CD4-positive, CD25-positive, alpha-beta regulatory T cell (primary cell): ENCODE results near the gene OSBP2. TPM values are rescaled to one million over a fixed set of nuclear protein-coding genes. Genes with fewer than 3 reads are reported as not detected.

Experiments used
- ATAC-seq, 2 donors: fragments of 150-1000 bp; cut with Tn5 transposase; one replicate each; pipeline ENCODE4 v1.10.0; 2021; ENCODE audit warnings: low read depth in 2 of 2, moderate number of reproducible peaks in 2 of 2, moderate library complexity in 1 of 2
- DNase-seq, 3 donors: peaks; one replicate each; pipeline versions ENCODE4 v3.0.0 to v3.0.0-alpha.2; 2012 to 2022; ENCODE audit warnings: mixed read lengths in 1 of 3
- H3K27ac ChIP-seq: one replicate; pipeline ENCODE4 v1.7.0; 2013; ENCODE audit warnings: mild to moderate bottlenecking, low read length; ENCODE audit not compliant: insufficient read depth, poor library complexity, severe bottlenecking
- H3K27me3 ChIP-seq: one replicate; pipeline ENCODE4 v1.7.0; 2013; ENCODE audit warnings: low read length; ENCODE audit not compliant: control insufficient read depth, insufficient read depth
- H3K36me3 ChIP-seq: one replicate; pipeline ENCODE4 v1.7.0; 2013; ENCODE audit warnings: mild to moderate bottlenecking, low read length, moderate library complexity; ENCODE audit not compliant: control insufficient read depth, insufficient read depth
- H3K4me1 ChIP-seq: 2 replicates; pipeline ENCODE4 v1.7.0; 2013; ENCODE audit warnings: mild to moderate bottlenecking, low read length; ENCODE audit not compliant: insufficient read depth, control insufficient read depth, poor library complexity, severe bottlenecking
- H3K4me3 ChIP-seq: one replicate; pipeline ENCODE4 v1.7.0; 2013; ENCODE audit warnings: low read depth, mild to moderate bottlenecking, low read length, moderate library complexity
- H3K9me3 ChIP-seq, 2 experiments: 1 replicate in 1 of 2; 2 replicates in 1 of 2; pipeline ENCODE4 v1.7.0; 2013; ENCODE audit warnings: low read length in 2 of 2, mild to moderate bottlenecking in 1 of 2, moderate library complexity in 1 of 2; ENCODE audit not compliant: control insufficient read depth in 2 of 2
- H3K27ac Mint-ChIP-seq, 3 donors: one replicate each; pipeline ENCODE4 v1.8.0; 2020 to 2022; ENCODE audit warnings: mild to moderate bottlenecking in 3 of 3, mixed read lengths in 3 of 3, moderate library complexity in 2 of 3
- H3K27me3 Mint-ChIP-seq: one replicate; pipeline ENCODE4 v1.8.0; 2022; ENCODE audit warnings: mild to moderate bottlenecking, mixed read lengths
- H3K36me3 Mint-ChIP-seq: one replicate; pipeline ENCODE4 v1.8.0; 2020; ENCODE audit warnings: mixed read lengths
- H3K4me1 Mint-ChIP-seq, 4 donors: one replicate each; pipeline ENCODE4 v1.8.0; 2020 to 2022; ENCODE audit warnings: mixed read lengths in 4 of 4, mild to moderate bottlenecking in 1 of 4
- H3K4me3 Mint-ChIP-seq, 4 donors: one replicate each; pipeline ENCODE4 v1.8.0; 2020 to 2022; ENCODE audit warnings: mild to moderate bottlenecking in 4 of 4, mixed read lengths in 4 of 4, moderate library complexity in 3 of 4
- H3K9me3 Mint-ChIP-seq, 7 donors: one replicate each; pipeline ENCODE4 v1.8.0; 2020 to 2022; ENCODE audit warnings: mixed read lengths in 7 of 7, mild to moderate bottlenecking in 3 of 7, moderate library complexity in 2 of 7
- polyA plus RNA-seq, 4 donors: library from polyadenylated mRNA; unstranded; fragments of 300-500 nt; fragmentation: Illumina TruSeq; gene quantifications; one replicate each; pipeline ENCODE4 v1.2.3, GENCODE V29; 2021
- total RNA-seq: library from RNA; stranded (reverse); gene quantifications from one replicate; pipeline ENCODE4 v1.2.3, GENCODE V29; 2022

Gene OSBP2
- total and polyA plus RNA-seq, 5 donors from 2014 or later = 0.86 to 9.9 (median 1.7) TPM

DNA sequence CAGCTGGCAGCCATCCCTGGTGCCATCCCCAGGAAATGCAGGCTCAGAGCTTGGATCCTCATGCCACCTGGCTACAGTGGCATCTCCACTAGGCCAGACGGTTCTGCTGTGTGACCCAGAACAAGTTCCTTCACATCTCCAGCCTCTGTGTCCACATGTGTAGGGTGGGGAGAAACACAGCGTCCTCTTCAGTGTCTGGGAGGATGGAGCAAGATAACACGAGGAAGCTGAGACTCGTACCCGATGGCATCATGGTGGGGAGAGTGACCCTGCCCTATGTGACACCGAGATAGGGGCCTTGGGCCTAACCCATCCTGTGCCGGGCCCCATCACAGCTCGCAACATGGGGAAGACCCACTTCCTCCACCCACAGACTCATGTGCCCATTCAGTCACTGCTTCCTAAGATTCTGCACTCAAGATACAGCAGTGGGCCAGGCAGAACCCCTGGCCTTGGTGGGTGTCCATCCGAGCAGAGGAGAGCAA, 195.4 kb downstream of the OSBP2 start:
- Mint-ChIP-seq H3K27me3 (no peaks in the 10 kb centered on the region), H3K4me3 (no peak overlapping the region), H3K27ac (peak overlapping the region in 1 of 3 donors; percentile 55), H3K36me3 (peaks cover 7% of the 10 kb centered on the region), H3K9me3 (peaks cover 0 to 1% (median 0%) of the 10 kb centered on the region in 7 donors), H3K4me1 (peaks cover 9 to 26% (median 13%) of the 10 kb centered on the region in 4 donors)
- no peak overlapping the region for H3K4me3 ChIP-seq
- no peaks in the 10 kb centered on the region for H3K9me3 ChIP-seq
- no peaks in the 10 kb centered on the region for H3K36me3 ChIP-seq
- no peak for DNase-seq
- no peak overlapping the region for H3K27ac ChIP-seq
- no peaks in the 10 kb centered on the region for H3K27me3 ChIP-seq
- peaks cover 13% of the 10 kb centered on the region for H3K4me1 ChIP-seq
- ATAC-seq = no peak

DNA sequence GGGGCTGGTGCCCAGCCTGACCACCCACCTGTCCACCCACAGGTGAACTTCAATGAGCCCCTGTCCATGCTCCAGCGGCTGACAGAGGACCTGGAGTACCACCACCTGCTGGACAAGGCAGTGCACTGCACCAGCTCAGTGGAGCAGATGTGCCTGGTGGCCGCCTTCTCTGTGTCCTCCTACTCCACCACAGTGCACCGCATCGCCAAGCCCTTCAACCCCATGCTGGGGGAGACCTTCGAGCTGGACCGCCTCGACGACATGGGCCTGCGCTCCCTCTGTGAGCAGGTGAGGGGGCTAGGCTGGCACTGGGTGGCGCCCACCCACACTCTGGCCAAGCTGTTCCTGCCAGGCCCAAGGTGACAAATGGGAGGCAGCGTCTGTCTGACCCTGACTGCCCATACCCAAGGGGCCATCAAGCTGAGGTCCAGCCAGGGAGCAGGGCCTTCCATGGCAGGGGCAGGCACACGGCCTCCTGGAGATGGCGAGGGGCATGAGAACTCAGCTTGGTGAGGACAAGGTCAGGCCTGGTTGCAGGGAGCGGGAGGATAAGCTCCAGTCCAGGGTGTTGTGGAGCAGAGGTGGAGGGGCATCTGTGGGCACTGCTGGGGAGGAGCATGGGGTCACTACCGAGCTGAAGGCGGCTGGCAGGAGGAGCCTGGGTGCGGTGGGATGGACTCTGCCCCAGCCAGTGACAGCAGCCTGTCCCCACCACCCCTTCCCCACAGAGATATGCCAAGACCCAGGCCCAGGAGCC, 196.2 kb downstream of the OSBP2 start:
- Histone ChIP-seq H3K4me1 (peaks cover 13% of the 10 kb centered on the region), H3K27ac (no peak overlapping the region), H3K36me3 (no peaks in the 10 kb centered on the region), H3K9me3 (no peaks in the 10 kb centered on the region), H3K27me3 (no peaks in the 10 kb centered on the region), H3K4me3 (no peak overlapping the region)
- H3K9me3 Mint-ChIP-seq = peaks cover 0 to 1% (median 0%) of the 10 kb centered on the region in 7 donors
- no peak overlapping the region for H3K4me3 Mint-ChIP-seq
- peaks cover 9 to 27% (median 14%) of the 10 kb centered on the region in 4 donors for H3K4me1 Mint-ChIP-seq
- DNase-seq (peak in 2 of 3 donors; percentile 14 to 40), ATAC-seq (peak in 1 of 2 donors; percentile 36)
- H3K36me3 Mint-ChIP-seq = peaks cover 7% of the 10 kb centered on the region
- no peaks in the 10 kb centered on the region for H3K27me3 Mint-ChIP-seq
- no peak overlapping the region for H3K27ac Mint-ChIP-seq

DNA sequence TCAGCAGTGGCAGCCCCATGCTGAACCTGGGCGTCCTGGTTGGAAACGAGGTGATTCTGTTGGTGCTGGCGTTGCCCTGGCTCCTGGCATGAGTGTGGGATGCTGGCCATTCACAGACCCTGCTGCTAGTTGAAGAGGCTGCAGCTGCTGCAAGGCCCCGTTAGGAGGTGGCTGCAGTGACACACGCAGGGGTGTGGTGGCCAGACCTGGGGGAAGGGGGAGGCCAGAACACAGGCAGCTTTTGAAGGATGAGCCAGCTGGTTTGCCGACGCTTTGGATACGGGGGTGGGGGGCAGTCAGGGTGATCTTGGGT, 196.7 kb downstream of the OSBP2 start:
- peaks cover 0 to 1% (median 0%) of the 10 kb centered on the region in 7 donors for H3K9me3 Mint-ChIP-seq
- no peaks in the 10 kb centered on the region for H3K27me3 Mint-ChIP-seq
- H3K4me3 Mint-ChIP-seq = no peak overlapping the region
- DNase-seq (no peak), ATAC-seq (no peak)
- H3K27me3 ChIP-seq = no peaks in the 10 kb centered on the region
- peak overlapping the region in 2 of 3 donors; percentile 47 to 90 for H3K27ac Mint-ChIP-seq
- peaks cover 13% of the 10 kb centered on the region for H3K4me1 ChIP-seq
- peaks cover 7% of the 10 kb centered on the region for H3K36me3 Mint-ChIP-seq
- no peak overlapping the region for H3K4me3 ChIP-seq
- H3K9me3 ChIP-seq = no peaks in the 10 kb centered on the region
- peaks cover 9 to 27% (median 14%) of the 10 kb centered on the region in 4 donors for H3K4me1 Mint-ChIP-seq
- no peaks in the 10 kb centered on the region for H3K36me3 ChIP-seq
- H3K27ac ChIP-seq = no peak overlapping the region

DNA sequence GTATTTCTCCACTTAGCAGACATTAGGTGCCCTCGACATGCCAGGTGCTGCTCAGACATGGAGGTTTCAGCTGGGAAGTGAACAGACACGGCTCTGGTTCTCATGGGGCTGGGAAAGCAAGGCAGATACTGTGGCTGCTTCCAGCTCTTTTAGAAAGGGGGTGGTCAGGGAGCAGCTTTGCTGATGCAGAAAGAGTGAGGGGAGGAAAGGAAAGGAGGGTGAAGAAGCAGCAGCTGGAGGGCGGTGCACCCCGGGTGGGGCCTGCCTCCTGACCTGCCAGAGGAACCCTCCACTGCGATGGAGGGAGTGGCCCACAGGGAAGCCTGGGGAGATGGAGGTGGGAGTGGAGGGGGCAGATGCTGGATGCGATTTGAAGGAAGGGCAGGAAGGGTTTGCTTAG, 197.1 kb downstream of the OSBP2 start:
- H3K36me3 Mint-ChIP-seq = peaks cover 4% of the 10 kb centered on the region
- H3K27ac Mint-ChIP-seq = peak overlapping the region in 2 of 3 donors; percentile 47 to 90
- no peak for DNase-seq
- Histone ChIP-seq H3K36me3 (no peaks in the 10 kb centered on the region), H3K27ac (no peak overlapping the region), H3K9me3 (no peaks in the 10 kb centered on the region), H3K4me1 (peaks cover 13% of the 10 kb centered on the region), H3K27me3 (no peaks in the 10 kb centered on the region), H3K4me3 (no peak overlapping the region)
- H3K4me3 Mint-ChIP-seq = peak overlapping the region in 1 of 4 donors; percentile 27
- H3K4me1 Mint-ChIP-seq = peaks cover 9 to 27% (median 13%) of the 10 kb centered on the region in 4 donors
- H3K27me3 Mint-ChIP-seq = no peaks in the 10 kb centered on the region
- H3K9me3 Mint-ChIP-seq = peaks cover 0 to 1% (median 0%) of the 10 kb centered on the region in 7 donors
- no peak for ATAC-seq

DNA sequence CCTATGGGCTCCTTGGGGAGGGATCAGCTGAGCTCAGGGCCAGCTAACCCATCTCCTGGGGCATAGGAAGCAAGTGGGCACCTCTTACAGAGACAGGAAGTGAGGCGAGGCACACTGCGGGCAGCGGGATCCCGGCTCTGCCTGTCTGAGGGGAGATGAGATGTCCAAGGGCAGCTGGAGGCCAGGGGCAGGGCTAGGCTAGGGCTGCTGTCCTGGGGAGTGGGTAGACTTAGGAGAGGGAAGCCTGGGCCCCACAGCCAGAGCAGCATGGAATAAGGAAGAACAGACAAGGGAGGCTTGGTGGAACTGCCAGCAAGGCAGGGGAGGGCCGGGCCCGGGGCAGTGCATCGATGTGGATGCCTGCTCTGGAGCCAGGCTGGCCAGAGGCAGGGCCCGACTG, 197.6 kb downstream of the OSBP2 start:
- no peaks in the 10 kb centered on the region for H3K36me3 ChIP-seq
- H3K9me3 Mint-ChIP-seq = peaks cover 0 to 2% (median 0%) of the 10 kb centered on the region in 7 donors
- peaks cover 9% of the 10 kb centered on the region for H3K36me3 Mint-ChIP-seq
- no peaks in the 10 kb centered on the region for H3K9me3 ChIP-seq
- H3K27ac Mint-ChIP-seq = peak overlapping the region; percentile 47 to 57 (median 51)
- DNase-seq = no peak
- H3K27ac ChIP-seq = no peak overlapping the region
- H3K4me1 Mint-ChIP-seq = peaks cover 9 to 27% (median 13%) of the 10 kb centered on the region in 4 donors
- H3K4me1 ChIP-seq = peaks cover 13% of the 10 kb centered on the region
- H3K27me3 Mint-ChIP-seq = no peaks in the 10 kb centered on the region
- no peaks in the 10 kb centered on the region for H3K27me3 ChIP-seq
- ATAC-seq = no peak
- H3K4me3 Mint-ChIP-seq = no peak overlapping the region
- no peak overlapping the region for H3K4me3 ChIP-seq

DNA sequence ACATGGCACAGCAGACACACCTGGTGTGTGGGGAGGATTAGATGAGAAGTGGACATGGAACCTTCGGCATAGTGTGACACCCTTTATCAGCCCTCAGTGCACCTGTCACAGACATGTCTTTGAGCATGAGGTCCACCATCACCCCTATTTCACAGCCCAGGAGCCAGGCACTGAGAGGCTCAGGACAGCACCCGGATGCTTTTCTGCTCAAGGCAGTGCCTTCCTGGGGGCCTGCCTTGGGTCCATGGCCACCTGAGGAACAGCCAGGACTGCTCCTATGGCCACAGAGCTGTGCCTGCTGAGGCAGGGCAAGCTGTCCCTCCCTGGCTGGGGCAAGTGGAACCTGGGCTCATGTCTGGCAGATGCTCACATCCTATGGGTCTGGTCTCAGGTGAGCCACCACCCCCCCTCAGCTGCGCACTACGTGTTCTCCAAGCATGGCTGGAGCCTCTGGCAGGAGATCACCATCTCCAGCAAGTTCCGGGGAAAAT, 198.1 kb downstream of the OSBP2 start:
- Mint-ChIP-seq H3K27ac (peak overlapping the region in 1 of 3 donors; percentile 48), H3K4me3 (no peak overlapping the region)

DNA sequence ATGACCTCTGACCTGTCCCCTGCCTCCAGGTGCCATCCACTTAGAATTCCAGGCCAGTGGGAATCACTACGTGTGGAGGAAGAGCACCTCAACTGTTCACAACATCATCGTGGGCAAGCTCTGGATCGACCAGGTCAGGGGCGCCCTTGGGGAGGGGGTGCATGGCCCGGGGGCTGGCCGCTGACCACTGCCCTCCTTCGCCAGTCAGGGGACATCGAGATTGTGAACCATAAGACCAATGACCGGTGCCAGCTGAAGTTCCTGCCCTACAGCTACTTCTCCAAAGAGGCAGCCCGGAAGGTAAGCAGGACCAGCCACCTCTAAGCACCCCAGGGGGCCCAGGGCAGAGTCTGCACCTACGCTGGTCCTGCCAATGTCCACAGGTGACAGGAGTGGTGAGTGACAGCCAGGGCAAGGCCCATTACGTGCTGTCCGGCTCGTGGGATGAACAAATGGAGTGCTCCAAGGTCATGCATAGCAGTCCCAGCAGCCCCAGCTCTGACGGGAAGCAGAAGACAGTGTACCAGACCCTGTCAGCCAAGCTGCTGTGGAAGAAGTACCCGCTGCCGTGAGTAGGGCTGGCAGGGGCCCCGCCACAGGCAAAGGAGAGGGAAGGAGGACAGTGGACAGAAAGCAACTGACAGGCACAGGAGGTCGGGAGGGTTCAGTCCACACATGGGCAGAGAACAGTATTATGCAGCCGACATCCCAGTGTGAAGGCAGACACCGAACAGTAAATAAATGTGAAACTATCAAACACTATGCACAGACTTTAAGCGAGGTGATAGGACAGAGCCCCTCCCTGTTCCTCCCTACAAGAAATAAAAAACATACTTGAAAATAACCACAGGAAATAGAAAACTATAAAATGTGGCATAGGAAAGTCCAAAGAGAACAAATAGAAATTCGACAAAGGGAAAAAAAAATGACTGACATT, 199.0 kb downstream of the OSBP2 start:
- H3K4me3 Mint-ChIP-seq = peak overlapping the region in 3 of 4 donors; percentile 4 to 49 (median 10)
- H3K27me3 ChIP-seq = no peaks in the 10 kb centered on the region
- H3K27ac ChIP-seq = no peak overlapping the region
- peak overlapping the region; percentile 38 to 85 (median 71) for H3K27ac Mint-ChIP-seq
- peaks cover 0 to 6% (median 0%) of the 10 kb centered on the region in 7 donors for H3K9me3 Mint-ChIP-seq
- peaks cover 13% of the 10 kb centered on the region for H3K4me1 ChIP-seq
- DNase-seq (peak in 1 of 3 donors; percentile 13), ATAC-seq (no peak)
- H3K9me3 ChIP-seq = no peaks in the 10 kb centered on the region
- H3K4me1 Mint-ChIP-seq = peaks cover 9 to 27% (median 13%) of the 10 kb centered on the region in 4 donors
- H3K4me3 ChIP-seq = no peak overlapping the region
- no peaks in the 10 kb centered on the region for H3K27me3 Mint-ChIP-seq
- H3K36me3 Mint-ChIP-seq = peaks cover 10% of the 10 kb centered on the region
- no peaks in the 10 kb centered on the region for H3K36me3 ChIP-seq

More for the DNA sequence above, 198.1 kb downstream of the OSBP2 start:
- H3K27me3 Mint-ChIP-seq = no peaks in the 10 kb centered on the region
- Histone ChIP-seq H3K27me3 (no peaks in the 10 kb centered on the region), H3K4me1 (peaks cover 13% of the 10 kb centered on the region), H3K9me3 (no peaks in the 10 kb centered on the region), H3K27ac (no peak overlapping the region), H3K36me3 (no peaks in the 10 kb centered on the region), H3K4me3 (no peak overlapping the region)
- H3K4me1 Mint-ChIP-seq = peaks cover 9 to 27% (median 13%) of the 10 kb centered on the region in 4 donors
- peaks cover 10% of the 10 kb centered on the region for H3K36me3 Mint-ChIP-seq
- DNase-seq (no peak), ATAC-seq (no peak)
- H3K9me3 Mint-ChIP-seq = peaks cover 0 to 6% (median 0%) of the 10 kb centered on the region in 7 donors
